ENCODE measurements around the gene OPA3. TPM values are rescaled to one million over a fixed set of nuclear protein-coding genes. Genes with fewer than 3 reads are reported as not detected.
"Not testable (repeated sequence)": the region's sequence is repeated elsewhere in the genome, so short reads cannot be mapped to it uniquely, and the experiment has no call there.

The OPA3 gene
- total RNA-seq, 1 experiment from 2014 or later = 15.2 TPM

- H3F3A ChIP-seq (ENCODE audit: insufficient read depth, low read depth) = peaks cover 38% of the 10 kb centered on the region
- H3K4me1 ChIP-seq (replicated peaks; ENCODE audit: insufficient read depth) = peaks cover 34% of the 10 kb centered on the region
- no peaks in the 10 kb centered on the region for H3K27me3 ChIP-seq (ENCODE audit: insufficient read depth, low read depth)
- BruUV-seq (replicated peaks) = no TSS peak
- peak overlapping the region; percentile 91 for H3K27ac ChIP-seq
- H2AFZ ChIP-seq = no peak overlapping the region
- H4K20me1 ChIP-seq (ENCODE audit: insufficient read depth) = no peaks in the 10 kb centered on the region
- H3K9me2 ChIP-seq (ENCODE audit: insufficient read depth) = no peaks in the 10 kb centered on the region
- ChIA-PET CTCF (interaction anchor here (0.6 to 0.8 kb wide), 7 partner anchors 8 to 1962 kb away, joined by 4 to 12 read pairs (median 7); no protein-coding TSS in a partner anchor), POLR2A (ENCODE audit: unreplicated experiment) (interaction anchor here (0.6 to 1.1 kb wide), 8 partner anchors 11 to 204 kb away, joined by 3 to 21 read pairs (median 4); partner anchors contain the start of gene FBXO46)
- peaks cover 17% of the 10 kb centered on the region for H3K36me3 ChIP-seq (ENCODE audit: low read depth)
- no peak overlapping the region for H3K4me3 ChIP-seq
- peak overlapping the region; percentile 40; the same call in 1 of the 2 replicates for H3K4me2 ChIP-seq
- intact Hi-C loops (cut with micrococcal nuclease; ENCODE audit: unreplicated experiment) = no loop called here
- no peak for TF ChIP-seq CTCF (conservative IDR thresholded peaks at IDR 0.05)
- no peak for TF ChIP-seq EZH2 (IDR thresholded peaks at IDR 0.05; ENCODE audit: low read depth)
- no peaks in the 10 kb centered on the region for H3K9me3 ChIP-seq (ENCODE audit: insufficient read depth, low read depth)
- no peaks in the 10 kb centered on the region for H3K79me2 ChIP-seq (ENCODE audit: low read depth)
- peak; percentile 51 to 99 for DNase-seq
These were observed 45.9 kb upstream of the OPA3 start for GRCh38 chr19:45630463-45630862.

DNA sequence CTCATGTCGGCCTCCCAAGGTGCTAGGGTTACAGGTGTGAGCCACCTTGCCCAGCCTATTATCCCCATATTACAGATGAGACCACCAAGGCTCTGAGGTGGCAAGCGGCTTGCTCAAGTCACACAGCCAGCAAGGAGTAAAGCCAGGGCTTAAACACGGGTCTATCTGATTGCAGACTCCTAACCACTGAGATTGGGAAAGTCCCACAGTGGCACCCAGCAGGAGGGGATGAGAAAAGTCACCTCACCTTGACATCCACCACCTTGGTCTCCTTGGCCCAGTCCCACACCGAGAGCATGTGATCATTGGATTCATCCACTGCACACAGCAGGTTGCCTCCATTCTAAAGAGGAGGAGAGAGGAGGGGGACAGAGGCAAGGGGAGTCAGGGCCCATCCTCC, 45.1 kb upstream of the OPA3 start:
- Histone ChIP-seq H3K27ac (peak overlapping the region; percentile 91), H3K27me3 (ENCODE audit: insufficient read depth, low read depth) (no peaks in the 10 kb centered on the region), H2AFZ (no peak overlapping the region), H3K9me2 (ENCODE audit: insufficient read depth) (no peaks in the 10 kb centered on the region), H4K20me1 (ENCODE audit: insufficient read depth) (no peaks in the 10 kb centered on the region), H3K4me3 (no peak overlapping the region), H3K79me2 (ENCODE audit: low read depth) (no peaks in the 10 kb centered on the region), H3F3A (ENCODE audit: insufficient read depth, low read depth) (peaks cover 38% of the 10 kb centered on the region), H3K9me3 (ENCODE audit: insufficient read depth, low read depth) (no peaks in the 10 kb centered on the region), H3K36me3 (ENCODE audit: low read depth) (peaks cover 17% of the 10 kb centered on the region), H3K4me2 (0 out of 2 replicates have a peak overlapping the region, but pooled peaks have one; percentile 8), H3K4me1 (replicated peaks; ENCODE audit: insufficient read depth) (peaks cover 34% of the 10 kb centered on the region)
- ChIA-PET CTCF (no interaction called here), POLR2A (ENCODE audit: unreplicated experiment) (interaction anchor here (0.6 to 0.7 kb wide), 2 partner anchors 8 to 130 kb away, joined by 3 to 4 read pairs; no protein-coding TSS in a partner anchor)
- no TSS peak for BruUV-seq (replicated peaks)
- intact Hi-C loops (cut with micrococcal nuclease; ENCODE audit: unreplicated experiment) = no loop called here
- no peak for DNase-seq
- TF ChIP-seq EZH2 (IDR thresholded peaks at IDR 0.05; ENCODE audit: low read depth) (no peak), CTCF (conservative IDR thresholded peaks at IDR 0.05) (no peak)

DNA sequence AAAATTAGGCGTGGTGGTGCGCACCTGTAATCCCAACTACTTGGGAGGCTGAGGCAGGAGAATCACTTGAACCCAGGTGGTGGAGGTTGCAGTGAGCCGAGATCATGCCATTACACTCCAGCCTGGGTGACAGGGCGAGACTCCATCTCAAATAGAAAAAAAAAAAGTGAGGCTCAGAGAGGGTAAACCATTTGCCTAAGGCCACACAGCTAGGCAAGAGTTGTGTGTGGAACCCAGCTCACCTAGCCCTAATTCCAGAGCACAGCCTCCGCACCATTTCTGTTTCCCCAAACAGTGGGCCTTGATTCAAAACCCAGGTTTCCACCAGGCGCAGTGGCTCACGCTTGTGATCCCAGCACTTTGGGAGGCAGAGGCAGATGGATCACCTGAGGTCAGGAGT, 43.6 kb upstream of the OPA3 start:
- intact Hi-C loops (cut with micrococcal nuclease; ENCODE audit: unreplicated experiment); H4K20me1 ChIP-seq (ENCODE audit: insufficient read depth); H3K9me2 ChIP-seq (ENCODE audit: insufficient read depth); DNase-seq; H3K27me3 ChIP-seq (ENCODE audit: insufficient read depth, low read depth); H3K79me2 ChIP-seq (ENCODE audit: low read depth); BruUV-seq (replicated peaks); H3K27ac ChIP-seq; H2AFZ ChIP-seq; H3K4me3 ChIP-seq; H3K9me3 ChIP-seq (ENCODE audit: insufficient read depth, low read depth); H3K4me2 ChIP-seq: not testable (repeated sequence)
- Histone ChIP-seq H3K36me3 (ENCODE audit: low read depth) (peaks cover 17% of the 10 kb centered on the region), H3F3A (ENCODE audit: insufficient read depth, low read depth) (peaks cover 39% of the 10 kb centered on the region), H3K4me1 (replicated peaks; ENCODE audit: insufficient read depth) (peaks cover 33% of the 10 kb centered on the region)
- ChIA-PET POLR2A (ENCODE audit: unreplicated experiment) (interaction anchor here (0.7 kb wide), 1 partner anchor 14 kb away, joined by 3 read pairs; no protein-coding TSS in a partner anchor), CTCF (interaction anchor here (0.6 kb wide), 1 partner anchor 1906 kb away, joined by 7 read pairs; no protein-coding TSS in a partner anchor)

GRCh38 chr19:45623984-45624383, 39.4 kb upstream of the OPA3 start:
- Histone ChIP-seq H3F3A (ENCODE audit: insufficient read depth, low read depth) (peaks cover 6% of the 10 kb centered on the region; the same call in 1 of the 2 replicates), H4K20me1 (ENCODE audit: insufficient read depth) (no peaks in the 10 kb centered on the region), H3K4me3 (no peak overlapping the region), H3K9me2 (ENCODE audit: insufficient read depth) (no peaks in the 10 kb centered on the region; the same call in 1 of the 2 replicates), H3K27ac (no peak overlapping the region), H3K4me1 (replicated peaks; ENCODE audit: insufficient read depth) (no peaks in the 10 kb centered on the region), H2AFZ (no peak overlapping the region), H3K27me3 (ENCODE audit: insufficient read depth, low read depth) (no peaks in the 10 kb centered on the region), H3K4me2 (no peak overlapping the region), H3K9me3 (ENCODE audit: insufficient read depth, low read depth) (no peaks in the 10 kb centered on the region), H3K79me2 (ENCODE audit: low read depth) (no peaks in the 10 kb centered on the region), H3K36me3 (ENCODE audit: low read depth) (peaks cover 17% of the 10 kb centered on the region)
- TF ChIP-seq CTCF (conservative IDR thresholded peaks at IDR 0.05) = no peak
- no peak for TF ChIP-seq EZH2 (IDR thresholded peaks at IDR 0.05; ENCODE audit: low read depth)
- CTCF ChIA-PET = no interaction called here
- no peak for DNase-seq
- POLR2A ChIA-PET (ENCODE audit: unreplicated experiment) = no interaction called here
- BruUV-seq (replicated peaks) = no TSS peak
- intact Hi-C loops (cut with micrococcal nuclease; ENCODE audit: unreplicated experiment) = no loop called here

All from PC-9 (cell line).